VCaP (cell line): ENCODE results near the gene SGK1.
"Not testable (repeated sequence)": the region's sequence is repeated elsewhere in the genome, so short reads cannot be mapped to it uniquely, and the experiment has no call there.

Source experiments
- H3K27ac ChIP-seq: fragments of 450-650 bp; 2 replicates; pipeline ENCODE4 v1.5.1; 2017
- TF ChIP-seq, protein P1 (sequence below): fragments of 450-650 bp; conservative IDR thresholded peaks from 2 replicates; pipeline ENCODE4 v1.5.1; 2017; ENCODE audit warnings: mild to moderate bottlenecking, moderate library complexity

SGK1 gene

GRCh38 chr6:134240665-134241431 is 77.1 kb downstream of the SGK1 start:
- H3K27ac ChIP-seq, result no peak overlapping the region
- TF ChIP-seq, protein P1, sequence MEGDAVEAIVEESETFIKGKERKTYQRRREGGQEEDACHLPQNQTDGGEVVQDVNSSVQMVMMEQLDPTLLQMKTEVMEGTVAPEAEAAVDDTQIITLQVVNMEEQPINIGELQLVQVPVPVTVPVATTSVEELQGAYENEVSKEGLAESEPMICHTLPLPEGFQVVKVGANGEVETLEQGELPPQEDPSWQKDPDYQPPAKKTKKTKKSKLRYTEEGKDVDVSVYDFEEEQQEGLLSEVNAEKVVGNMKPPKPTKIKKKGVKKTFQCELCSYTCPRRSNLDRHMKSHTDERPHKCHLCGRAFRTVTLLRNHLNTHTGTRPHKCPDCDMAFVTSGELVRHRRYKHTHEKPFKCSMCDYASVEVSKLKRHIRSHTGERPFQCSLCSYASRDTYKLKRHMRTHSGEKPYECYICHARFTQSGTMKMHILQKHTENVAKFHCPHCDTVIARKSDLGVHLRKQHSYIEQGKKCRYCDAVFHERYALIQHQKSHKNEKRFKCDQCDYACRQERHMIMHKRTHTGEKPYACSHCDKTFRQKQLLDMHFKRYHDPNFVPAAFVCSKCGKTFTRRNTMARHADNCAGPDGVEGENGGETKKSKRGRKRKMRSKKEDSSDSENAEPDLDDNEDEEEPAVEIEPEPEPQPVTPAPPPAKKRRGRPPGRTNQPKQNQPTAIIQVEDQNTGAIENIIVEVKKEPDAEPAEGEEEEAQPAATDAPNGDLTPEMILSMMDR, result no peak

DNA sequence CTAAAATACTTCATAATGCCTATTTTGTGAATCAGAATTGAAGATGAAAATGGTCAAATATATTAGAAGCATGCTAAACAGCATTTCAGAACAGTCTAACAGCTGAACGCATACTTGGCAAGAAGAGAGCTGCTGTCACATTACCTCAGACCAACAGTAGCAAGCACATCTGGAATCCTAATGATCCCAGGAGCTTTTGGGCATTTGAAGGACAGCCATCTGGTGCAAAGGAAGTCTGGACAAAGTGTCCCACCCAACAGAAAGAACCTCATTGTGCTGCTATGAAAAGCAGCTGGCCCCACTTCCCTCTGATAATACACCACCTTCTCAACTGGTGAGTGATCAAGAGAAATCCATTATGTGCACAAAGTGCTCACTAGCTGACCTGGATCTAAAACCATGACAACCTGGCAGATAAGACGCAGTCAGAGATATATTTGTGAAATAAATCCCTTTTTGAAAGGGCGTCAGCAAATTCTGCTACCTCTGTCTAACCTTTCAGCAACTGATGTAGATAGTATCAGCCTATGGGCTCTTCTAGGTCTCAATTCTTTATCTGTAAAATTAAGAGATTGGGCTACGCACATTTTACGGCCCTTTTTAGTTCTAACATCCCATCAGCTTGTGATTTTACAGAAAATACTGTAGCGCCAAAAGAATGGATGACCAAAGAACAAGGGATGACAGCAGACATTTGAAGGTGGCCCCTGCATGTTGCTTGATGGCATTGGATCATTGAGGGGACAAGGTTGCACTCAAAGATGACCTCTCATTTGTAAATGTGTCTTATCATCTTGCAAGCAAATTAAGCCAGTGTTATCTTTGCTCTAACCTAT is 78.7 kb downstream of the SGK1 start:
- H3K27ac ChIP-seq, result no peak overlapping the region
- TF ChIP-seq, protein P1, result no peak

DNA sequence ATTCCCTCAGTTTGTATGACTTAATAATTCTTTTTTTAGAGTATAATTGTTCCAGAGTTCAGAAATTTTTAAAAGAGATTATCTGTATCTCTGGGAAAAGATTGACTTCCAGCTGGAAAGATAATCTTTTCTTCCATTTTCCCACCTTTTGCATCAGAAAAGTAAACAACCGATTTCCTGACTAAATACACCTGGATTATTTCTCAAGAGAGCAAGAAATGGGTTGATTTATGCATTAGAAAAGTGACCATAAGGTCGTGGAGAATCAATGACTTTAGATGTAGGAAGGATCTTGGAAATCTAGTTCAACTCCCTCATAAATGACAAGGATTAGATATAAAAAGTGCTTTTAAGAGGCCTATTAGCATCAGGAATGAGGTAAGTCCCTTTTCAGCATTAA is 79.9 kb downstream of the SGK1 start:
- TF ChIP-seq, protein P1, result no peak
- no peak overlapping the region for H3K27ac ChIP-seq

- TF ChIP-seq, protein P1, result no peak
- no peak overlapping the region for H3K27ac ChIP-seq
These were observed 81.8 kb downstream of the SGK1 start for GRCh38 chr6:134235937-134236751.

GRCh38 chr6:134235334-134235733 is 82.6 kb downstream of the SGK1 start:
- not testable (repeated sequence) for H3K27ac ChIP-seq

GRCh38 chr6:134233180-134233955 is 84.5 kb downstream of the SGK1 start:
- TF ChIP-seq, protein P1, result no peak
- H3K27ac ChIP-seq, result no peak overlapping the region

- TF ChIP-seq, protein P1, result no peak
- no peak overlapping the region for H3K27ac ChIP-seq
These were observed 87.0 kb downstream of the SGK1 start for GRCh38 chr6:134230940-134231339.
